Measurements from ENCODE around the gene FMNL2. TPM values are rescaled to one million over a fixed set of nuclear protein-coding genes. Genes with fewer than 3 reads are reported as not detected.

The FMNL2 gene
- total and polyA plus RNA-seq, 2 experiments from 2014 or later, result 5.1 to 11.7 TPM

DNA sequence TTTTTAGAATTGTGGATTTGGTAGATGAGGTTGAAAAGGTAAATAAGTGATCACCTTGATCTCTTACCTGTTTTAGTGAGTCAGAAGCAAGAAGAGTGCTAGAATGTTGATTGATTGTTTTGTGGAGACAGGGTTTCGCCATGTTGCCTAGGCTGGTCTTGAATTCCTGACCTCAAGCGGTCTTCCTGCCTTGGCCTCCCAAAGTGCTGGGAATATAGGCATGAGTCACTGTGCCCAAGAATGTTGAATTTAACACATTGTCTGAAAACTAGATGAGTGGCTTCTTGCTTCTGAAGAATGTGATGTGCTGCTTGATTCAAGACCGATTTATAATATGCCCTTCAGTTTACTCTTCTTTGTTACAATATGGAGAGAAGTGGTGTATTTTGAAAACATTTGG lies 121.3 kb downstream of the FMNL2 start:
- Histone ChIP-seq H3K4me1 (ENCODE audit: low read depth) (peaks cover 15% of the 10 kb centered on the region), H3K36me3 (no peaks in the 10 kb centered on the region), H3K9me3 (ENCODE audit: low read depth) (no peaks in the 10 kb centered on the region), H3K27ac (no peak overlapping the region), H3K4me3 (no peak overlapping the region), H3K27me3 (no peaks in the 10 kb centered on the region)
- TF ChIP-seq, protein P1, sequence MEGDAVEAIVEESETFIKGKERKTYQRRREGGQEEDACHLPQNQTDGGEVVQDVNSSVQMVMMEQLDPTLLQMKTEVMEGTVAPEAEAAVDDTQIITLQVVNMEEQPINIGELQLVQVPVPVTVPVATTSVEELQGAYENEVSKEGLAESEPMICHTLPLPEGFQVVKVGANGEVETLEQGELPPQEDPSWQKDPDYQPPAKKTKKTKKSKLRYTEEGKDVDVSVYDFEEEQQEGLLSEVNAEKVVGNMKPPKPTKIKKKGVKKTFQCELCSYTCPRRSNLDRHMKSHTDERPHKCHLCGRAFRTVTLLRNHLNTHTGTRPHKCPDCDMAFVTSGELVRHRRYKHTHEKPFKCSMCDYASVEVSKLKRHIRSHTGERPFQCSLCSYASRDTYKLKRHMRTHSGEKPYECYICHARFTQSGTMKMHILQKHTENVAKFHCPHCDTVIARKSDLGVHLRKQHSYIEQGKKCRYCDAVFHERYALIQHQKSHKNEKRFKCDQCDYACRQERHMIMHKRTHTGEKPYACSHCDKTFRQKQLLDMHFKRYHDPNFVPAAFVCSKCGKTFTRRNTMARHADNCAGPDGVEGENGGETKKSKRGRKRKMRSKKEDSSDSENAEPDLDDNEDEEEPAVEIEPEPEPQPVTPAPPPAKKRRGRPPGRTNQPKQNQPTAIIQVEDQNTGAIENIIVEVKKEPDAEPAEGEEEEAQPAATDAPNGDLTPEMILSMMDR (IDR thresholded peaks at IDR 0.05; ENCODE audit: low read depth, low read length), result no peak
- DNase-seq (ENCODE audit: low read depth in 1 of 2, low spot score in 1 of 2), result peak in 1 of 2 donors; percentile 53

DNA sequence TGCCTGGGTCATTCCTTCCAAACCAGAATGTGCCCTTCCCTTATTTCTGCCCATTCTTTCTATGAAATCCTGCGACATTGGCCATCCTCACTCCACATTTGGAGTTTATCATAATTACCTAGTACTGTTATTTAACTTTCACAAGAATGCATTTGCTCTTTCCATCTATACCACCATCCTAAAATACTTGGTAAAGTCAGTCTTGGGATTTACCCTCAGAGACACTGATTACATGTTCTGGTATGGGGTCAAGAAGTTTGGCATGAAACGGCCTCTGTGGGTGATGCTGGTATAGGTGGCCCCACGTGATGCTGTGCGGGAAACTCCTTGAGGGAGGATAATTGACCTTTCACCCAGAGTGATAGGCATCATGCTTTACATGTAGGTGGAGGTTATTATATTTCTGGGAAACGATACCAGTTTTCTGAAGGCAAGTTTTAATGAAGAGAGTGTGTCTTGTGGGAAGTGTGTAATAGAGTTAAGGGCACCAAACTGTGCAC lies 123.5 kb downstream of the FMNL2 start:
- Histone ChIP-seq H3K4me3 (no peak overlapping the region), H3K4me1 (ENCODE audit: low read depth) (peaks cover 12% of the 10 kb centered on the region), H3K27ac (no peak overlapping the region), H3K27me3 (no peaks in the 10 kb centered on the region), H3K36me3 (no peaks in the 10 kb centered on the region), H3K9me3 (ENCODE audit: low read depth) (no peaks in the 10 kb centered on the region)
- TF ChIP-seq, protein P1 (IDR thresholded peaks at IDR 0.05; ENCODE audit: low read depth, low read length), result no peak
- DNase-seq (ENCODE audit: low read depth in 1 of 2, low spot score in 1 of 2), result no peak

DNA sequence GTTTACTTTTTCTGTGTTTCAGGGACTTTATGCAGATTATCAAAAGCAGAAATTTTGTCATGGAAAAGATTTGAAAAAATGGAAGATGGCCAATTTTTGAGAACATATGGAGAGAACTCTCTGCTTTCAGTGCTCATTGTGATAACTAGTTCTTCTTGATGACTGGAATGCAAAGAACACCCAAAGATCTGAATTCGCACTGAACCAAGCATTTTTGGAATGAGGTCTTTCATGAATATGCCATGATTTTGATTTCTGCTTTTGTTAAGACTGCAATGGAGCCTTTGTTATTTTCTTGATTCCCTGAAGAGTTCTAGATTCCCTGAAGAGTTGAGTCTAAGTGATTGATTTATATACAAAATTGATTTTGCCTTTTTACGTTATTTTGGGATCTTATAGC lies 124.1 kb downstream of the FMNL2 start:
- Histone ChIP-seq H3K27ac (no peak overlapping the region), H3K9me3 (ENCODE audit: low read depth) (no peaks in the 10 kb centered on the region), H3K27me3 (no peaks in the 10 kb centered on the region), H3K4me1 (ENCODE audit: low read depth) (peaks cover 9% of the 10 kb centered on the region), H3K4me3 (no peak overlapping the region), H3K36me3 (no peaks in the 10 kb centered on the region)
- DNase-seq (ENCODE audit: low read depth in 1 of 2, low spot score in 1 of 2), result no peak
- TF ChIP-seq, protein P1 (IDR thresholded peaks at IDR 0.05; ENCODE audit: low read depth, low read length), result no peak

DNA sequence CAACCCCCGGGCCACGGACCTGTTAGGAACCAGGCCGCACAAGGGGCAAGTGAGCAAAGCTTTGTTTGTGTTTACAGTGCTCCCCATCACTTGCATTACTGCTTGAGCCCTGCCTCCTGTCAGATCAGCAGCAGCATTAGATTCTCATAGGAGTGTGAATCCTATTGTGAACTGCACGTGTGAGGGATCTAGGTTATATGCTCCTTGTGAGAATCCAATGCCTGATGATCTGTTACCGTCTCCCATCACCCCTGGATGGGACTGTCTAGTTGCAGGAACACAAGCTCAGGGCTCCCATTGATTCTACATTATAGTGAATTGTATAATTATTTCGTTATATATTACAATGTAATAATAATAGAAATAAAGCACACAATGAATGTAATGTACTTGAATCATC lies 125.6 kb downstream of the FMNL2 start:
- TF ChIP-seq, protein P1 (IDR thresholded peaks at IDR 0.05; ENCODE audit: low read depth, low read length), result no peak
- H3K4me3 ChIP-seq, result no peak overlapping the region
- H3K4me1 ChIP-seq (ENCODE audit: low read depth), result peaks cover under 1% of the 10 kb centered on the region
- DNase-seq (ENCODE audit: low read depth in 1 of 2, low spot score in 1 of 2), result no peak
- H3K36me3 ChIP-seq, result no peaks in the 10 kb centered on the region
- no peak overlapping the region for H3K27ac ChIP-seq
- no peaks in the 10 kb centered on the region for H3K27me3 ChIP-seq
- H3K9me3 ChIP-seq (ENCODE audit: low read depth), result no peaks in the 10 kb centered on the region

DNA sequence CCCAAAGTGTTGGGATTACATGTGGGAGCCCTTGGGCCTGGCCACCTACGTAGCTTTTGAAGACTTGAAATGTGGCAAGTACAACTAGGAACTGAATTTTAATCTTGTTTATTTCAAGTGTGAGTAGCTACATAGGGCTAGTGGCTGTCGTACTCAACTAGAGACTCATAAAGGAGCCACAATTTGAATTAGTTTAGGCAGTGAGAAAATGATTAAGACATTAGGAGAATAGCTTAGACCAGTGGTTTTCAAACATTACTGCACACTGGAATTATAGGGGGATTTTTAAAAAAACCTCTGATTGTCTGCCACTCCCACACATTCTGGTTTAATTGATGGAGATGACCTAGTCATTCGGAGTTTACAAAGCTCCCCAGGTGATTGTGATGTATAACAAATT lies 127.1 kb downstream of the FMNL2 start:
- Histone ChIP-seq H3K27ac (no peak overlapping the region), H3K9me3 (ENCODE audit: low read depth) (no peaks in the 10 kb centered on the region), H3K36me3 (no peaks in the 10 kb centered on the region), H3K4me1 (ENCODE audit: low read depth) (peaks cover 3% of the 10 kb centered on the region), H3K4me3 (no peak overlapping the region), H3K27me3 (no peaks in the 10 kb centered on the region)
- TF ChIP-seq, protein P1 (IDR thresholded peaks at IDR 0.05; ENCODE audit: low read depth, low read length), result no peak
- no peak for DNase-seq (ENCODE audit: low read depth in 1 of 2, low spot score in 1 of 2)

DNA sequence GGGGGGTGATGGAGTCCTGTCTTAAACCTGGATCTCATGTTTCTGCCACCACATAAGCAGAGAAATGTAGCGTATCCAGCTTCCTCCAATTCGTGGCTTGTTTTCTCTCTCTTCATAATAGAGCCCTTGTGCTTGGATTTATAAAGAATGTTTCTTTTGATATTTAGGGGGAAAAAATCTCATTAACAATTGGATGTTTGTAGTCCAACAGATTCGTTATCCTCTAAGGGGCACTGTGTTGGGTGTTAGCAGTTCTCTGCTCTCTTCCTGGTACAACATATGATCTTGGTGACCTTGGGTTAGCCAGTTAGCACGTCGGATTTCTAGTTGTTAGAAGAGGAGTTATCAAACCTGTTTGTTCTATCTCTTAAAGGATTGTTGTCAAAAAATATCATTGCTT lies 127.8 kb downstream of the FMNL2 start:
- TF ChIP-seq, protein P1 (IDR thresholded peaks at IDR 0.05; ENCODE audit: low read depth, low read length), result no peak
- no peak for DNase-seq (ENCODE audit: low read depth in 1 of 2, low spot score in 1 of 2)
- Histone ChIP-seq H3K36me3 (no peaks in the 10 kb centered on the region), H3K9me3 (ENCODE audit: low read depth) (no peaks in the 10 kb centered on the region), H3K27ac (no peak overlapping the region), H3K4me3 (no peak overlapping the region), H3K27me3 (no peaks in the 10 kb centered on the region), H3K4me1 (ENCODE audit: low read depth) (peaks cover 3% of the 10 kb centered on the region)

All from cardiac muscle cell (in vitro differentiated cells and primary cell).